ENCODE measurements around the gene JAM3.

JAM3 gene

GRCh38 chr11:134116210-134116609, 47.3 kb downstream of the JAM3 start:
- DNase-seq: no peak

GRCh38 chr11:134118006-134118405, 49.1 kb downstream of the JAM3 start:
- DNase-seq: no peak

GRCh38 chr11:134119094-134119493, 50.2 kb downstream of the JAM3 start:
- DNase-seq: no peak

- no peak for DNase-seq
Observed at GRCh38 chr11:134120143-134120850, 51.4 kb downstream of the JAM3 start.

DNA sequence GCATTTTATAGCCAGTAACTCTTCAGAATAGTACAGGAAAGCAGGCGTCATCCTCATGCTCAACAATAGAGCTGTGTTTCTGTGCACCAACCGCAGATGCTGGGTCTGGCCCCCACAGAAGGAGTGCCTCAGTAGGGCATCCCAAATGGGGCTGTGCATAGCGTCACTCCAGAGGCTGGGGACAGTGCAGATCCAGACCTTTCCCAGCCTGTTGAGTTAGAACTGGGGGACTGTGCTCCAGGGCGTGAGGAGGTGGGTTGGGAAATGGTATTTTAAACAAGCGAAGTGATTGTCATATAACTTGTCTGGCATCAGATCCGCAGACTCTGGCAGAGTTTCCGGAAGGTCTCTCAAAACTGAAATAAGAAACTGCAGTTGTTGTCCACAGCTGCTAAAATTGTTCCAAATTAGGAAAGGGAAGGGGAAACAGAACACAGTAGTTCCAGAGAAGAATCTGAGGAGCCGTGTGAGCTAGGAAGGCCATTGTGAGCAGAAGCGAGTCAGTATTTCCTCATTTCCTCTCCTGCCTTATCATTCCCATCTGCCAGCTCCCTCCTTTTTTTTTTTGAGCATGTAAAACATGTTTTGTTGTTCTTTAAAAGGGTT, 52.2 kb downstream of the JAM3 start:
- no peak for DNase-seq

- DNase-seq: peak; percentile 11
Observed at GRCh38 chr11:134124660-134125451, 56.0 kb downstream of the JAM3 start.

GRCh38 chr11:134125507-134125906, 56.6 kb downstream of the JAM3 start:
- DNase-seq: no peak

DNA sequence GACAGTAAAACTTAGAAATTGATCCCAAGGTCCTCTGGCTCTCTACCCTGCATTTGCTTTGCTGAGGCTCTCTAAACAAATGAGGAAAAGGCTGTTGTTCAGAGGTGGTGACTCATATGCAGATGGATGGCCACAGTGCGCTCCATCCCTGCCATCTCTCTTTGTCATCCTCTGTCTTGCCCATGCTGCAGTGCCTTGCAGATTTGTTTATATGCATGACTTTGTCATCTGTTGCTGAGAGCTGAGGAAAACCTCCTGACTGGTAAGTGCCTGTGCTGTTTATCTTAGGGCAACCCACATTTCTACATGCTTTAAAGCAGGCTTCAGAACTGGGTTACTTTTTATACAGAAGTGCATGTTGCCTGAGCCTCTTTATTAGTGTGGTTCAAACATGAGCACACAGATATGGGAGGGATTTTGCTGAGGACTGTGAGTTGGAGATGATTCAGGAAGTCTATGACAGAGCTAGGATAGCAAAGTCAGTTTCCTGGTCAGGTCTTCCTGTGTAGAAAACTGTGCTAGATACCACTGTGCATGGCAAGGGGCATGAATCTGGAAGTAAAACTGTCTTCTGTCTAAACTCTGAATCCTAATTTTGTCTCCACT, 57.4 kb downstream of the JAM3 start:
- no peak for DNase-seq

DNA sequence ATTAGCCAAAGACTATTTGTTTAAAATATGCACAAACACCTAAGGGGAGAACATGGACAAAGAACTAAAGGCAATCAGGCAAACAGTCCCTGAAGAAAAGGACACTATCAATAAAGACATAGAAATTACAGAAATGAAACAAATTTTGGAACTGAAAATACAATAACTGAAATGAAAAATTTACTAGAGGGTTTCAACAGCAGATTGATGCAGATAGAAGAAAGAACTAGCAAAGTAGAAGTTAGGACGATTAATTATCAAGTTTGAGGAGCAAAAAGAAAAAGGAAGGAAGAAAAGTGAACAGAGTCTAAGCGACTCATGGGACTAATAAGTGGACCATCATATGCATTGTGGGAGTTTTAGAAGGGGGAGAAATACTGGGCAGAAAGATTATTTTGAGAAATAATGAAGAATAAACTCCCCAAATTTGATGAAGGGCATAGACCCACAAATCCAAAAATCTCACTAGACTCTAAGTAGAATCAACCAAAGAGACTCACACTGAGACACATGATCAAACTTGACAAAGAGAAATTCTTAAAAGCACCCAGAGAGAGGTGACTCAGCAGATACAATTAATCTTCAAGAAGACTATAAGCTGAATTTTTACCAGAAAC, 62.9 kb downstream of the JAM3 start:
- DNase-seq: no peak

DNA sequence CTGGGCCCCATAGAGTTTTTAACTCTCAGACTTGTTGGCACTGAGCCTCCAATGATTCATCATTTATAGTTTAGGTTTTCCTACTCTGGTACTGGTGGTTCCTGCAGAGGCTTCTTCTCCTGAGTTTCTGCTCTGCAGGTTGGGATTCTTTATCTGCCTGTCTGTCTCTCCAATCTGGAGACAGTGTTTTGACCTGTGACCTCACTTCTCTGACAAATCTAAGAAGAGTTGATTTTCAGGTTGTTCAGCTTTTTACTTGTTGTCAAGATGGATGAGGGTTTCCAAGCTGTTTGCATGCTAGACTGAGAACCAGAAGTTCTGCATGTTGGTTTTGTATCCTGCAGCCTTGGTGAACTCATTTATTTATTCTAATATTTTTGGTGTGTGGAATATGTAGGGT, 63.9 kb downstream of the JAM3 start:
- no peak for DNase-seq

DNA sequence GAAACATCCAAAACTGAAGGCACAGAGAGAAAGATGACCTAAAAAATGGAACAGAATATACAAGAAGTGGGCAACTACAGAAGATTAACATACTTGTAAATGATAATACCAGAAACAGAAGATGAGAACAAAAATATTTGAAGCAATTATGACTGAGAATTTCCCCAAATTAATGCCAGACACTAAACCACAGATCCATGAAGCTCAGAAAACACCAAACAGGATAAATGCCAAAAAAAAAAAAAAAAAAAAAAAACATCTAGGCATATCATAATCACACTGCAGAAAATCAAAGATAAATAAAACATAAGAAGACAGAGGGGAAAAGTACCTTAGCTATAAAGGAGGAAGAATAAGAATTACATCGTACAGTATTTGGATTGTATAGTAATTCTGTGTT, 65.3 kb downstream of the JAM3 start:
- DNase-seq: no peak

DNA sequence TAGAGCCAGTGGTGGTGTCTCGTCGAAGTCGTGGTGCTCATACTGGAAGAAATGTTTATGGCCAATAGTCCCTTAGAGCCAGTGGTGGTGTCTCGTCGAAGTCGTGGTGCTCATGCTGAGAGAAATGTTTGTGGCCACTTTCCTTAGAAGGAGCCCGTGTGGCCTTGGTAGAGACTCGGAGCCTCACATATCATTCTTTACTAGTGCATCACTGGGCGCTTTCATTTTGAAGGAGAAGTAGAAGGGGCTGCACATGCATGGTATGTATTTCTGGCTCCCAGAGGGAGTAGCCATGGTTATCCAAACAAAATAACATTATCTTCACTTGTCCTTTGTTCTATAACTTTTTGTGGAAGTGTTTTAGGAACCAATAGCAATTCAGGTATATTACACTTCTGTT, 69.5 kb downstream of the JAM3 start:
- DNase-seq: no peak

- DNase-seq: no peak
Observed at GRCh38 chr11:134139303-134139872, 70.5 kb downstream of the JAM3 start.

DNA sequence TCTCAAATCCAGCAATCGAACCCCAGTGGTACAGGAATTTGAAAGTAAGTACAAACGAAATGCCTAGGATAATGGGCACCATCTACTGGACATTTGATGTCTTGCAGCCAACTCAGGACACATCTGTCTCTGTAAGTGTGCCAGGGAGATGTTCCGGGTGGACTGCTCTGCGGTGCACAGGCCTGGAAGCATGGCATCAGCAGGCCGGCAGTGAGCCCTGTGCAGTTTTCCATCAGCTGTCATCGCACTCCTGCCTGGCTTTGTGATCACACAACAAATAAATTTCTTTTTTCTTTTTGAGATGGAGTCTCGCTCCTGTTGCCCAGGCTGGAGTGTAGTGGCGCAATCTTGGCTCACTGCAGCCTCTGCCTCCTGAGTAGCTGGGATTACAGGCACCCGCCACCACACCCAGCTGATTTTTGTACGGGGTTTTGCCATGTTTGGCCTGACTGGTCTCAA, 71.0 kb downstream of the JAM3 start:
- peak; percentile 71 for DNase-seq

DNA sequence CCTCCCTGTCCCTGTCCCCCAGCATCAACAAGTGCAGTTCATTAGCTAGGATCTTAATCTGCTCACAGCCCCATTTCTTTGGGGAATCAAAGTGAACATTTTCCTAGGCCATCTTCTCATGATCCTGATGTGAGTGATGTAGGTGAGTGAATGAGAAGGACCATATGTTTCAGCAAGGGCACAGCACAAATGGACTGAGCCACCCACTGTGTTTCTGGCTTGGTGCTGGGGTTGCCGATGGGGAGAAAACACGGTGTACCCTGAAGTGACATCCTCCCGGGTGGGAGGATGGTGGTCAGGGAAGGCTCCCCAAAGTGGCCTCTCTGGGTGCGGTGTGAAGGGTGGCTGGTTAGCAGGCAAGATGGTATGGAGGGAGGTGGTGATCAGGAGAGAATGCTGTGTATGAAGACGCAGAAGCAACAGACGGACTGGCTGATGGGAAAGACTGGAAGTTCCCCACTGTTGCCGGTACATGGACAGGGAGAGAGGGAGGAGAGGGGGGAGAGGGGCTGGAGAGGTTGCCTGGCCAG, 72.2 kb downstream of the JAM3 start:
- no peak for DNase-seq

- DNase-seq: no peak
Observed at GRCh38 chr11:134142536-134142935, 73.7 kb downstream of the JAM3 start.

GRCh38 chr11:134143801-134144200, 74.9 kb downstream of the JAM3 start:
- no peak for DNase-seq

GRCh38 chr11:134144744-134145143, 75.9 kb downstream of the JAM3 start:
- no peak for DNase-seq

GRCh38 chr11:134145715-134146114, 76.8 kb downstream of the JAM3 start:
- DNase-seq: peak; percentile 76

DNA sequence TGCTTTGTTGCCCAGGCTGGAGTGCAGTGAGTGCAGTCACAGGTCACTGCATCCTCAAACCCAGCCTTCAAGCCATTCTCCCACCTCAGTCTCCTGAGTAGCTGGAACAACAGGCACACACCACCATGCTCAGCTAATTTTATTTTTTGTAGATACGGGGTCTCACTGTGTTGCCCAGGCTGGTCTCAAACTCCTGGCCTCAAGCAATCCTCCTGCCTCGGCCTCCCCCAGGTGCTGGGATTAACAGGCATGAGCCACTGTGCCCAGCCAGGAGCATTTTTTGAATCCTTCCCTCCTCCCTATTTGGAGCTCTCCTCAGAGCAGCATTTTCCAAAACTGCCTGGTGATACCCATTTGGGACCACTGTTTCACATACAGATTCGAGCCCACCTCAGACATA, 77.7 kb downstream of the JAM3 start:
- no peak for DNase-seq

DNA sequence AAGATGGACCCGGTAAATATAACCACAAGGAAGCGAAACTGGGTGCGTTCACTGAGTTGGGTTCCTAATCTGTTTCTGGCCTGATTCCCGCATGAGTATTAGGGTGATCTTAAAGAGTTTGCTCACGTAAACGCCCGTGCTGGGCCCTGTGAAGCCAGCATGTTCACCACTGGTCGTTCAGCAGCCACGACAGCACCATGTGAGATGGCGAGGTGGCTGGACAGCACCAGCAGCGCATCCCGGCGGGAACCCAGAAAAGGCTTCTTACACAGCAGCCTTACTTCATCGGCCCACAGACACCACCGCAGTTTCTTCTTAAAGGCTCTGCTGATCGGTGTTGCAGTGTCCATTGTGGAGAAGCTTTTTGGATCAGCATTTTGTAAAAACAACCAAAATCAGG, 80.5 kb downstream of the JAM3 start:
- no peak for DNase-seq

DNA sequence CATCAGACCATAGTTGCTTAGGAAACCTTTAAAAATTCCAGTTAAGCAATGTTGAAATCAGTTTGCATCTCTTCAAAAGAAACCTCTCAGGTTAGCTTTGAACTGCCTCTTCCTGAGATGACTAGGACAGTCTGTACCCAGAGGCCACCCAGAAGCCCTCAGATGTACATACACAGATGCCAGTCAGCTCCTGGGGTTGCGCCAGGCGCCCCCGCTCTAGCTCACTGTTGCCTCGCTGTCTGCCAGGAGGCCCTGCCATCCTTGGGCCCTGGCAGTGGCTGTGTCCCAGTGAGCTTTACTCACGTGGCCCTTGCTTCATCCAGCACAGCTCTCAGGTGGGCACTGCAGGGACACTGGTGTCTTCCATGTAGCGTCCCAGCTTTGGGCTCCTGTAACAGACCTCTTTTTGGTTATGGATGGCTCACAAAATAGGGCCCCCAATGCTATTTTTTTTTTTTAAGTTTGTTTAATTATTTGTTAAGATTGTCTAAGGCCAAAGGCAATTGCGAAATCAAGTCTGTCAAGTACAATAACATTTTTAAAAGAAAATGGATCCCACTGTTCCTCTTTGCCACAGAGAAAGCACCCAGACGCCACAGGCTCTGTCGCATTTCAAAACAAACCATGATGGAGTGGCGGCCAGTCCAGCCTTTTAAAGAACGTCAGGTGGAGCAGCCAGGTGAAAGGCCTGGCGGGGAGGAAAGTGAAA, 81.5 kb downstream of the JAM3 start:
- DNase-seq: no peak
